ENCODE measurements around the gene PRDM16. TPM values are rescaled to one million over a fixed set of nuclear protein-coding genes. Genes with fewer than 3 reads are reported as not detected.

PRDM16 gene
- total RNA-seq, 1 donor from 2014 or later = 0.43 TPM

DNA sequence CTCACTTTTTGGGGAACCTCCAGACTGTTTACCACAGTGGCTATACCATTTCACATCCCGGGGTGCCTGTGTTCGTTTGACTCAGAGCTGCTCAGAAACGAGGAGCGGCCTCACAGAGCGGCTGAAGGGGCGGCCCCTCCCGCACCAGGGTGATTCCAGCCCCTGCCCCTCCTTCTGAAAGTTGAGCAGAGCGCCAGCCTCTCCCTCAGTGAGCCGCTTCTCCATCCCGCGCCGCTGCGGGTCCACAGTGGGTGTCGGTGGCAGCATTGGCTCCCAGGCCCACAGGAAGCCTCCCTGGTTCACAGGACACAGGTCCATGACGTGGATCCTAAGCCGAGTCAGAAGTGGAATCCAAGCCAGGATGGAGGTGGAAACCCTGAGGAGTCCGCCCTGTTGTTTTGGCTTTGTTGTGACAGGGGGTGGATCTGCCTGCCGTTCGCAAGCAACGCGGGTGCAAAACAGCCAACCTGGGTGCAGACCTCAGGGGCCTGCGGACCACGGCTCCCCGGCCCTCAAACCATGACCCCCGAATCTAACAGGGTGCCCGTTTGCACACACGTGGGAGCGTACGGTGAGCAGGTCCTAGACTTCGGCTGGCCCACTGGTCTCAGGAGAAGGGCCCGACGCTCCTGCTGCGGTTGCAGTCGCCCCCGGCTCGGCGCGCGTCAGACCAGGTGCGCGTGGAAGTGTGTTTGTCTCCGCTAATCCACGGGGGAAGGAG, 198.7 kb downstream of the PRDM16 start:
- Mint-ChIP-seq H3K4me1 (ENCODE audit: low read depth, unreplicated experiment) (no peaks in the 10 kb centered on the region), H3K4me3 (ENCODE audit: unreplicated experiment) (no peak overlapping the region), H3K9me3 (ENCODE audit: unreplicated experiment) (no peaks in the 10 kb centered on the region), H3K27ac (ENCODE audit: unreplicated experiment) (no peak overlapping the region), H3K36me3 (ENCODE audit: low read depth, unreplicated experiment) (no peaks in the 10 kb centered on the region), H3K27me3 (ENCODE audit: low read depth, unreplicated experiment) (peaks cover 73% of the 10 kb centered on the region)
- Histone ChIP-seq H3K27me3 (ENCODE audit: insufficient read depth, low read length) (peaks cover 2% of the 10 kb centered on the region), H3K9ac (ENCODE audit: low read length) (no peak overlapping the region), H3K4me3 (ENCODE audit: insufficient read depth, low read depth, low read length) (no peak overlapping the region), H3K4me2 (ENCODE audit: low read length) (no peak overlapping the region), H4K20me1 (ENCODE audit: insufficient read depth, low read length) (peaks cover 32% of the 10 kb centered on the region), H3K4me1 (ENCODE audit: insufficient read depth, low read length) (no peaks in the 10 kb centered on the region), H3K79me2 (ENCODE audit: insufficient read depth, low read length) (no peaks in the 10 kb centered on the region), H3K9me3 (ENCODE audit: insufficient read depth, low read depth, low read length) (no peaks in the 10 kb centered on the region), H2AFZ (ENCODE audit: low read depth, low read length) (no peak overlapping the region), H3K27ac (ENCODE audit: low read depth, low read length) (no peak overlapping the region), H3K36me3 (ENCODE audit: insufficient read depth, low read length) (no peaks in the 10 kb centered on the region)
- no peak for DNase-seq (ENCODE audit: low read depth)
- no peak for TF ChIP-seq EZH2 (IDR thresholded peaks at IDR 0.05; ENCODE audit: insufficient read depth, low read length)
- TF ChIP-seq, protein P1, sequence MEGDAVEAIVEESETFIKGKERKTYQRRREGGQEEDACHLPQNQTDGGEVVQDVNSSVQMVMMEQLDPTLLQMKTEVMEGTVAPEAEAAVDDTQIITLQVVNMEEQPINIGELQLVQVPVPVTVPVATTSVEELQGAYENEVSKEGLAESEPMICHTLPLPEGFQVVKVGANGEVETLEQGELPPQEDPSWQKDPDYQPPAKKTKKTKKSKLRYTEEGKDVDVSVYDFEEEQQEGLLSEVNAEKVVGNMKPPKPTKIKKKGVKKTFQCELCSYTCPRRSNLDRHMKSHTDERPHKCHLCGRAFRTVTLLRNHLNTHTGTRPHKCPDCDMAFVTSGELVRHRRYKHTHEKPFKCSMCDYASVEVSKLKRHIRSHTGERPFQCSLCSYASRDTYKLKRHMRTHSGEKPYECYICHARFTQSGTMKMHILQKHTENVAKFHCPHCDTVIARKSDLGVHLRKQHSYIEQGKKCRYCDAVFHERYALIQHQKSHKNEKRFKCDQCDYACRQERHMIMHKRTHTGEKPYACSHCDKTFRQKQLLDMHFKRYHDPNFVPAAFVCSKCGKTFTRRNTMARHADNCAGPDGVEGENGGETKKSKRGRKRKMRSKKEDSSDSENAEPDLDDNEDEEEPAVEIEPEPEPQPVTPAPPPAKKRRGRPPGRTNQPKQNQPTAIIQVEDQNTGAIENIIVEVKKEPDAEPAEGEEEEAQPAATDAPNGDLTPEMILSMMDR (IDR thresholded peaks at IDR 0.05; ENCODE audit: insufficient read depth, low read depth, low read length) = no peak
- no peak for FAIRE-seq

DNA sequence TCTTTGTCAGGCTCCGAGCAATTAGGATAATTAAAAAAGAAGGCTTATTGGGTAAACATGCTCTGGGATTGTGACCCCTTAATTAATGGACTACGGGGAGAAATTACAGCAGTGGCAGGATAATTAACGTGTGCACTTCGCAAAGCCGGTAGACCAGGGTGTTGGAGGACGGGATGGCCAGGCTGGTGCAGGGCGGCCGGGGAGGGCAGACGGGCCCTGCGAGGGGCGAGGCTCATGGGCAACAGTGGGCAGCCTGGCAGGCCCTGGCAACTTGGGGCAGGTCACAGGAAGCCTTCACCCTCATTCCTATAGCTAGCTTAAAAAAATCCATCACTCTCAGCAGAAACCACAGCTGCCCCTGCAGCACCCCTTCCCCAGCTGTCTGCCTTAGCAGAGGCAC, 199.3 kb downstream of the PRDM16 start:
- peaks cover 27% of the 10 kb centered on the region for H4K20me1 ChIP-seq (ENCODE audit: insufficient read depth, low read length)
- no peak overlapping the region for H3K27ac Mint-ChIP-seq (ENCODE audit: unreplicated experiment)
- no peaks in the 10 kb centered on the region for H3K9me3 Mint-ChIP-seq (ENCODE audit: unreplicated experiment)
- H3K36me3 ChIP-seq (ENCODE audit: insufficient read depth, low read length) = no peaks in the 10 kb centered on the region
- H3K79me2 ChIP-seq (ENCODE audit: insufficient read depth, low read length) = no peaks in the 10 kb centered on the region
- H3K27me3 ChIP-seq (ENCODE audit: insufficient read depth, low read length) = peaks cover 2% of the 10 kb centered on the region
- FAIRE-seq (no peak), DNase-seq (ENCODE audit: low read depth) (no peak)
- no peak overlapping the region for H3K4me3 ChIP-seq (ENCODE audit: insufficient read depth, low read depth, low read length)
- H3K27me3 Mint-ChIP-seq (ENCODE audit: low read depth, unreplicated experiment) = peaks cover 75% of the 10 kb centered on the region
- H3K4me2 ChIP-seq (ENCODE audit: low read length) = no peak overlapping the region
- no peaks in the 10 kb centered on the region for H3K4me1 ChIP-seq (ENCODE audit: insufficient read depth, low read length)
- no peaks in the 10 kb centered on the region for H3K4me1 Mint-ChIP-seq (ENCODE audit: low read depth, unreplicated experiment)
- H3K9ac ChIP-seq (ENCODE audit: low read length) = no peak overlapping the region
- no peaks in the 10 kb centered on the region for H3K9me3 ChIP-seq (ENCODE audit: insufficient read depth, low read depth, low read length)
- TF ChIP-seq EZH2 (IDR thresholded peaks at IDR 0.05; ENCODE audit: insufficient read depth, low read length) = no peak
- TF ChIP-seq, protein P1 (IDR thresholded peaks at IDR 0.05; ENCODE audit: insufficient read depth, low read depth, low read length) = no peak
- H2AFZ ChIP-seq (ENCODE audit: low read depth, low read length) = no peak overlapping the region
- no peak overlapping the region for H3K27ac ChIP-seq (ENCODE audit: low read depth, low read length)
- H3K4me3 Mint-ChIP-seq (ENCODE audit: unreplicated experiment) = no peak overlapping the region
- no peaks in the 10 kb centered on the region for H3K36me3 Mint-ChIP-seq (ENCODE audit: low read depth, unreplicated experiment)

Data from astrocyte (in vitro differentiated cells and primary cell).